Measurements from ENCODE around the gene UNC119.

- TF ChIP-seq ZNF274 (IDR thresholded peaks at IDR 0.05; ENCODE audit: low read depth, low read length) (no peak), SUZ12 (IDR thresholded peaks at IDR 0.05; ENCODE audit: extremely low read depth, insufficient read depth, insufficient read length) (no peak), YY1 (IDR thresholded peaks at IDR 0.05; ENCODE audit: insufficient read depth, insufficient read length) (no peak)
These were observed 26.1 kb upstream of the UNC119 start for GRCh38 chr17:28578246-28579195.
